HepG2 (cell line): Measurements from ENCODE around the gene GNAL. TPM values are rescaled to one million over a fixed set of nuclear protein-coding genes. Genes with fewer than 3 reads are reported as not detected.

Source experiments
- GABPA ChIP-seq, 2 experiments: IDR thresholded peaks; 2 replicates each; pipeline ENCODE4 v1.6.1; 2011 to 2016; ENCODE audit warnings: low read depth in 2 of 2, low read length in 1 of 2, missing biosample characterization in 1 of 2, missing genetic modification characterization in 1 of 2
- MXD4 ChIP-seq: IDR thresholded peaks from 2 replicates; pipeline ENCODE4 v1.6.1; 2016; ENCODE audit warnings: mild to moderate bottlenecking, missing biosample characterization, missing genetic modification reagents
- REPIN1 ChIP-seq: sonication (generic); formaldehyde crosslinking; IDR thresholded peaks from 2 replicates; pipeline ENCODE4 v1.8.0; 2022; ENCODE audit warnings: missing genetic modification reagents, low read depth, mild to moderate bottlenecking, borderline replicate concordance
- RXRA ChIP-seq: sonication (generic); formaldehyde crosslinking; IDR thresholded peaks from 2 replicates; pipeline ENCODE4 v1.5.1; 2020; ENCODE audit warnings: missing genetic modification reagents
- SALL1 ChIP-seq: sonication (generic); formaldehyde crosslinking; IDR thresholded peaks from 2 replicates; pipeline ENCODE4 v1.8.0; 2022; ENCODE audit warnings: mild to moderate bottlenecking, missing genetic modification reagents
- TGIF2 ChIP-seq: IDR thresholded peaks from 2 replicates; pipeline ENCODE4 v1.6.1; 2016; ENCODE audit warnings: control low read depth, missing compliant biosample characterization
- ZNF282 ChIP-seq: fragments of 450-650 bp; IDR thresholded peaks from 2 replicates; pipeline ENCODE4 v1.6.1; 2018; ENCODE audit not compliant: partially characterized antibody
- ZNF7 ChIP-seq: IDR thresholded peaks from 2 replicates; pipeline ENCODE4 v1.6.1; 2016; ENCODE audit warnings: missing biosample characterization, missing genetic modification reagents
- ZNF768 ChIP-seq: sonication (generic); formaldehyde crosslinking; IDR thresholded peaks from 2 replicates; pipeline ENCODE4 v1.4.0; 2020; ENCODE audit warnings: missing genetic modification reagents
- ZNF777 ChIP-seq: sonication (generic); formaldehyde crosslinking; IDR thresholded peaks from 2 replicates; pipeline ENCODE4 v1.4.0; 2020; ENCODE audit warnings: missing genetic modification reagents
- polyA plus RNA-seq, 8 experiments: library from polyadenylated mRNA; depleted of rRNA in 3 of 8; stranded (reverse) in 7 of 8; unstranded in 1 of 8; fragments of >200 nt; fragmentation: Illumina TruSeq in 4 of 8; extraction: Trizol in 4 of 8; gene quantifications; 2 replicates each; pipeline versions ENCODE4 v1.2.1 to v1.2.3, GENCODE V29; 2011 to 2016; ENCODE audit warnings: low read depth in 4 of 8, missing spikeins in 1 of 8, mixed read lengths in 1 of 8; ENCODE audit not compliant: insufficient read depth in 1 of 8
- total RNA-seq, 5 experiments: library from RNA; depleted of rRNA; stranded (reverse); fragments of >200 nt; fragmentation: Illumina TruSeq; extraction: Trizol; gene quantifications; 2 replicates each; pipeline ENCODE4 v1.2.3, GENCODE V29; 2016; ENCODE audit warnings: low read depth in 1 of 5
- TF ChIP-seq, protein P1 (sequence below): sonication (generic); formaldehyde crosslinking; IDR thresholded peaks from 2 replicates; pipeline ENCODE4 v1.5.0; 2020; ENCODE audit warnings: missing genetic modification reagents, mild to moderate bottlenecking, borderline replicate concordance
- TF ChIP-seq, protein P2 (sequence below), 2 experiments: IDR thresholded peaks; 2 replicates each; pipeline ENCODE4 v1.6.1; 2011 to 2012; ENCODE audit warnings: low read length in 2 of 2, borderline replicate concordance in 1 of 2, low read depth in 1 of 2, mild to moderate bottlenecking in 1 of 2, moderate library complexity in 1 of 2
- TF ChIP-seq, protein P3 (sequence below): sonication (generic); formaldehyde crosslinking; IDR thresholded peaks from 2 replicates; pipeline ENCODE4 v1.4.0; 2020; ENCODE audit warnings: low read depth, missing genetic modification reagents
- TF ChIP-seq, protein P4 (sequence below): sonication (generic); formaldehyde crosslinking; IDR thresholded peaks from 2 replicates; pipeline ENCODE4 v1.5.1; 2020; ENCODE audit warnings: mild to moderate bottlenecking, missing genetic modification reagents, borderline replicate concordance

GNAL gene
- total and polyA plus RNA-seq, 2 of the 13 experiments (the other 11 are each of a cell fraction or from before 2014, with no cell fraction given): 0.87 to 1.4 TPM

DNA sequence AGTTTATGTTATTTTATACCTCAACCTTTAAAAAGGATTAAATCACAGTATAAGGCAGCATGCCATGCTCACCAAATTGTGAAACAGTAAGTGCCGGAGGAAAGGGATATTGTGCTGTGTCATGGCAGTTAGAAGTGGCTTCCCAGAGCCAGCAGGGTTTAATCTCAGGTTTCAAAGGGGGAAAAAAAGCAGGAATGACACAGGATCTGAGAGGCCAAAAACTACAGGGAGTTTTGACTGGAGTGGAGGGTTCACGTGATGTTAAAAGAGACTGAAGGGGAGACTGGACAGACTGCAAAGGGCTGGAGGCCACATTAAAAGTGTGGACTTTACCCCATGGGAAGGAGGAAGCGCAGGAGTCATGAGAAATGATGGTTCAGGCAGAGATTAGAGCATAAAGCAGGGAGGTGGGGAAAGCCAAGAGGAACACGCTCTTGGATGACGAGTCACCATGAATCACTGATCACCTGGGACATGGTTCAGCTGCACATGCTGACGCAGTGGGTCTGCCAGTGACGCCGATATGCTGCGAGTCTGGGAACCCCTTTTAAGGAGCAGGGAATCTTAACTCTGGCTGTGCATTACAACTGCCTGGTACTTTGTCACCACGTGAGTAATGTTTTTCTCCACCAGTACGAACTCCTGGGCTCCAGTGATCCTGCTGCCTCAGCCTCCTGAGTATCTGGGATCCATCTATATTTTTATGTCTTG, 168.3 kb downstream of the GNAL start (continued):
- TF ChIP-seq REPIN1 (CRISPR knock-in tag) (no peak), TGIF2 (CRISPR knock-in tag) (no peak), ZNF768 (no peak), RXRA (CRISPR knock-in tag) (peak; percentile 60; the same call in 1 of the 2 replicates), MXD4 (CRISPR knock-in tag) (peak; percentile 78), ZNF282 (no peak), ZNF7 (CRISPR knock-in tag) (no peak), GABPA (IDR thresholded peaks at IDR 0.05; ENCODE audit: low read depth, low read length) (no peak), GABPA (CRISPR knock-in tag; IDR thresholded peaks at IDR 0.05; ENCODE audit: low read depth) (peak; percentile 50; the same call in 1 of the 2 replicates), ZNF777 (CRISPR knock-in tag) (no peak), SALL1 (CRISPR knock-in tag) (peak; percentile 72; the same call in 1 of the 2 replicates)
- TF ChIP-seq, protein P1, sequence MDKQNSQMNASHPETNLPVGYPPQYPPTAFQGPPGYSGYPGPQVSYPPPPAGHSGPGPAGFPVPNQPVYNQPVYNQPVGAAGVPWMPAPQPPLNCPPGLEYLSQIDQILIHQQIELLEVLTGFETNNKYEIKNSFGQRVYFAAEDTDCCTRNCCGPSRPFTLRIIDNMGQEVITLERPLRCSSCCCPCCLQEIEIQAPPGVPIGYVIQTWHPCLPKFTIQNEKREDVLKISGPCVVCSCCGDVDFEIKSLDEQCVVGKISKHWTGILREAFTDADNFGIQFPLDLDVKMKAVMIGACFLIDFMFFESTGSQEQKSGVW (CRISPR knock-in tag): no peak
- TF ChIP-seq, protein P2, sequence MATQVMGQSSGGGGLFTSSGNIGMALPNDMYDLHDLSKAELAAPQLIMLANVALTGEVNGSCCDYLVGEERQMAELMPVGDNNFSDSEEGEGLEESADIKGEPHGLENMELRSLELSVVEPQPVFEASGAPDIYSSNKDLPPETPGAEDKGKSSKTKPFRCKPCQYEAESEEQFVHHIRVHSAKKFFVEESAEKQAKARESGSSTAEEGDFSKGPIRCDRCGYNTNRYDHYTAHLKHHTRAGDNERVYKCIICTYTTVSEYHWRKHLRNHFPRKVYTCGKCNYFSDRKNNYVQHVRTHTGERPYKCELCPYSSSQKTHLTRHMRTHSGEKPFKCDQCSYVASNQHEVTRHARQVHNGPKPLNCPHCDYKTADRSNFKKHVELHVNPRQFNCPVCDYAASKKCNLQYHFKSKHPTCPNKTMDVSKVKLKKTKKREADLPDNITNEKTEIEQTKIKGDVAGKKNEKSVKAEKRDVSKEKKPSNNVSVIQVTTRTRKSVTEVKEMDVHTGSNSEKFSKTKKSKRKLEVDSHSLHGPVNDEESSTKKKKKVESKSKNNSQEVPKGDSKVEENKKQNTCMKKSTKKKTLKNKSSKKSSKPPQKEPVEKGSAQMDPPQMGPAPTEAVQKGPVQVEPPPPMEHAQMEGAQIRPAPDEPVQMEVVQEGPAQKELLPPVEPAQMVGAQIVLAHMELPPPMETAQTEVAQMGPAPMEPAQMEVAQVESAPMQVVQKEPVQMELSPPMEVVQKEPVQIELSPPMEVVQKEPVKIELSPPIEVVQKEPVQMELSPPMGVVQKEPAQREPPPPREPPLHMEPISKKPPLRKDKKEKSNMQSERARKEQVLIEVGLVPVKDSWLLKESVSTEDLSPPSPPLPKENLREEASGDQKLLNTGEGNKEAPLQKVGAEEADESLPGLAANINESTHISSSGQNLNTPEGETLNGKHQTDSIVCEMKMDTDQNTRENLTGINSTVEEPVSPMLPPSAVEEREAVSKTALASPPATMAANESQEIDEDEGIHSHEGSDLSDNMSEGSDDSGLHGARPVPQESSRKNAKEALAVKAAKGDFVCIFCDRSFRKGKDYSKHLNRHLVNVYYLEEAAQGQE (IDR thresholded peaks at IDR 0.05; ENCODE audit: borderline replicate concordance in 1 of 2, low read depth in 1 of 2, low read length in 2 of 2): no peak
- TF ChIP-seq, protein P3, sequence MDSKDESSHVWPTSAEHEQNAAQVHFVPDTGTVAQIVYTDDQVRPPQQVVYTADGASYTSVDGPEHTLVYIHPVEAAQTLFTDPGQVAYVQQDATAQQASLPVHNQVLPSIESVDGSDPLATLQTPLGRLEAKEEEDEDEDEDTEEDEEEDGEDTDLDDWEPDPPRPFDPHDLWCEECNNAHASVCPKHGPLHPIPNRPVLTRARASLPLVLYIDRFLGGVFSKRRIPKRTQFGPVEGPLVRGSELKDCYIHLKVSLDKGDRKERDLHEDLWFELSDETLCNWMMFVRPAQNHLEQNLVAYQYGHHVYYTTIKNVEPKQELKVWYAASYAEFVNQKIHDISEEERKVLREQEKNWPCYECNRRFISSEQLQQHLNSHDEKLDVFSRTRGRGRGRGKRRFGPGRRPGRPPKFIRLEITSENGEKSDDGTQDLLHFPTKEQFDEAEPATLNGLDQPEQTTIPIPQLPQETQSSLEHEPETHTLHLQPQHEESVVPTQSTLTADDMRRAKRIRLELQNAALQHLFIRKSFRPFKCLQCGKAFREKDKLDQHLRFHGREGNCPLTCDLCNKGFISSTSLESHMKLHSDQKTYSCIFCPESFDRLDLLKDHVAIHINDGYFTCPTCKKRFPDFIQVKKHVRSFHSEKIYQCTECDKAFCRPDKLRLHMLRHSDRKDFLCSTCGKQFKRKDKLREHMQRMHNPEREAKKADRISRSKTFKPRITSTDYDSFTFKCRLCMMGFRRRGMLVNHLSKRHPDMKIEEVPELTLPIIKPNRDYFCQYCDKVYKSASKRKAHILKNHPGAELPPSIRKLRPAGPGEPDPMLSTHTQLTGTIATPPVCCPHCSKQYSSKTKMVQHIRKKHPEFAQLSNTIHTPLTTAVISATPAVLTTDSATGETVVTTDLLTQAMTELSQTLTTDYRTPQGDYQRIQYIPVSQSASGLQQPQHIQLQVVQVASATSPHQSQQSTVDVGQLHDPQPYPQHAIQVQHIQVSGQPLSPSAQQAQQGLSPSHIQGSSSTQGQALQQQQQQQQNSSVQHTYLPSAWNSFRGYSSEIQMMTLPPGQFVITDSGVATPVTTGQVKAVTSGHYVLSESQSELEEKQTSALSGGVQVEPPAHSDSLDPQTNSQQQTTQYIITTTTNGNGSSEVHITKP (CRISPR knock-in tag): 0 out of 2 replicates have a peak, but pooled peaks have one; percentile 57
- TF ChIP-seq, protein P4, sequence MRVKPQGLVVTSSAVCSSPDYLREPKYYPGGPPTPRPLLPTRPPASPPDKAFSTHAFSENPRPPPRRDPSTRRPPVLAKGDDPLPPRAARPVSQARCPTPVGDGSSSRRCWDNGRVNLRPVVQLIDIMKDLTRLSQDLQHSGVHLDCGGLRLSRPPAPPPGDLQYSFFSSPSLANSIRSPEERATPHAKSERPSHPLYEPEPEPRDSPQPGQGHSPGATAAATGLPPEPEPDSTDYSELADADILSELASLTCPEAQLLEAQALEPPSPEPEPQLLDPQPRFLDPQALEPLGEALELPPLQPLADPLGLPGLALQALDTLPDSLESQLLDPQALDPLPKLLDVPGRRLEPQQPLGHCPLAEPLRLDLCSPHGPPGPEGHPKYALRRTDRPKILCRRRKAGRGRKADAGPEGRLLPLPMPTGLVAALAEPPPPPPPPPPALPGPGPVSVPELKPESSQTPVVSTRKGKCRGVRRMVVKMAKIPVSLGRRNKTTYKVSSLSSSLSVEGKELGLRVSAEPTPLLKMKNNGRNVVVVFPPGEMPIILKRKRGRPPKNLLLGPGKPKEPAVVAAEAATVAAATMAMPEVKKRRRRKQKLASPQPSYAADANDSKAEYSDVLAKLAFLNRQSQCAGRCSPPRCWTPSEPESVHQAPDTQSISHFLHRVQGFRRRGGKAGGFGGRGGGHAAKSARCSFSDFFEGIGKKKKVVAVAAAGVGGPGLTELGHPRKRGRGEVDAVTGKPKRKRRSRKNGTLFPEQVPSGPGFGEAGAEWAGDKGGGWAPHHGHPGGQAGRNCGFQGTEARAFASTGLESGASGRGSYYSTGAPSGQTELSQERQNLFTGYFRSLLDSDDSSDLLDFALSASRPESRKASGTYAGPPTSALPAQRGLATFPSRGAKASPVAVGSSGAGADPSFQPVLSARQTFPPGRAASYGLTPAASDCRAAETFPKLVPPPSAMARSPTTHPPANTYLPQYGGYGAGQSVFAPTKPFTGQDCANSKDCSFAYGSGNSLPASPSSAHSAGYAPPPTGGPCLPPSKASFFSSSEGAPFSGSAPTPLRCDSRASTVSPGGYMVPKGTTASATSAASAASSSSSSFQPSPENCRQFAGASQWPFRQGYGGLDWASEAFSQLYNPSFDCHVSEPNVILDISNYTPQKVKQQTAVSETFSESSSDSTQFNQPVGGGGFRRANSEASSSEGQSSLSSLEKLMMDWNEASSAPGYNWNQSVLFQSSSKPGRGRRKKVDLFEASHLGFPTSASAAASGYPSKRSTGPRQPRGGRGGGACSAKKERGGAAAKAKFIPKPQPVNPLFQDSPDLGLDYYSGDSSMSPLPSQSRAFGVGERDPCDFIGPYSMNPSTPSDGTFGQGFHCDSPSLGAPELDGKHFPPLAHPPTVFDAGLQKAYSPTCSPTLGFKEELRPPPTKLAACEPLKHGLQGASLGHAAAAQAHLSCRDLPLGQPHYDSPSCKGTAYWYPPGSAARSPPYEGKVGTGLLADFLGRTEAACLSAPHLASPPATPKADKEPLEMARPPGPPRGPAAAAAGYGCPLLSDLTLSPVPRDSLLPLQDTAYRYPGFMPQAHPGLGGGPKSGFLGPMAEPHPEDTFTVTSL (CRISPR knock-in tag): no peak; the same call in 1 of the 2 replicates
